Brain microvascular endothelial cell (primary cell): ENCODE results near the gene CERS6.
A peak's percentile ranks its signal among the peaks of the same experiment; 100 is the strongest.

Experiments used
- DNase-seq: peaks from one replicate; pipeline ENCODE4 v3.0.0-alpha.2; 2020
- H3K27ac ChIP-seq: fragments of 250-450 bp; sonication (Bioruptor Pico); 2 replicates; pipeline ENCODE4 v1.5.1; 2020; ENCODE audit warnings: mild to moderate bottlenecking, moderate library complexity
- H3K27me3 ChIP-seq: fragments of 250-450 bp; sonication (Bioruptor Pico); replicated peaks from 2 replicates; pipeline ENCODE4 v1.5.1; 2020; ENCODE audit warnings: mild to moderate bottlenecking
- H3K36me3 ChIP-seq: fragments of 250-450 bp; sonication (Bioruptor Pico); replicated peaks from 2 replicates; pipeline ENCODE4 v1.5.1; 2020; ENCODE audit warnings: mild to moderate bottlenecking
- H3K4me3 ChIP-seq: 2 replicates; pipeline ENCODE4 v1.5.1; 2011; ENCODE audit warnings: low read depth, mild to moderate bottlenecking, control low read depth, low read length, moderate library complexity
- CTCF ChIP-seq: IDR thresholded peaks from 2 replicates; pipeline ENCODE4 v1.5.1; 2011; ENCODE audit warnings: low read depth, mild to moderate bottlenecking, moderate library complexity, low read length, control low read depth, inconsistent platforms; ENCODE audit errors: missing control alignments
- in situ Hi-C: cut with HindIII; loops from 2 replicates; pipeline ENCODE4 v1.10.0; 2017; ENCODE audit warnings: low sequenced_read_pairs, low pct_ligation_motif_present

The CERS6 gene

GRCh38 chr2:168521053-168521741, 65.1 kb downstream of the CERS6 start:
- H3K4me3 ChIP-seq: no peak overlapping the region
- TF ChIP-seq CTCF: no peak
- H3K36me3 ChIP-seq: no peaks in the 10 kb centered on the region
- H3K27ac ChIP-seq: peak overlapping the region; percentile 6
- DNase-seq: peak; percentile 53
- in situ Hi-C loops: no loop called here
- no peaks in the 10 kb centered on the region for H3K27me3 ChIP-seq

GRCh38 chr2:168522446-168522845, 66.4 kb downstream of the CERS6 start:
- Histone ChIP-seq H3K27me3 (no peaks in the 10 kb centered on the region), H3K36me3 (no peaks in the 10 kb centered on the region), H3K4me3 (no peak overlapping the region), H3K27ac (no peak overlapping the region)
- no peak for DNase-seq
- in situ Hi-C loops: no loop called here
- no peak for TF ChIP-seq CTCF

GRCh38 chr2:168524005-168524404, 67.9 kb downstream of the CERS6 start:
- TF ChIP-seq CTCF: no peak
- in situ Hi-C loops: no loop called here
- H3K27ac ChIP-seq: no peak overlapping the region

GRCh38 chr2:168525020-168525419, 68.9 kb downstream of the CERS6 start:
- DNase-seq: no peak
- H3K36me3 ChIP-seq: no peaks in the 10 kb centered on the region
- no peaks in the 10 kb centered on the region for H3K27me3 ChIP-seq
- in situ Hi-C loops: no loop called here
- TF ChIP-seq CTCF: no peak
- no peak overlapping the region for H3K4me3 ChIP-seq
- H3K27ac ChIP-seq: no peak overlapping the region

More at GRCh38 chr2:168524005-168524404, 67.9 kb downstream of the CERS6 start:
- Histone ChIP-seq H3K4me3 (no peak overlapping the region), H3K27me3 (no peaks in the 10 kb centered on the region), H3K36me3 (no peaks in the 10 kb centered on the region)
- no peak for DNase-seq

GRCh38 chr2:168525716-168526446, 69.8 kb downstream of the CERS6 start:
- no peaks in the 10 kb centered on the region for H3K36me3 ChIP-seq
- TF ChIP-seq CTCF: no peak
- no peak overlapping the region for H3K4me3 ChIP-seq
- H3K27me3 ChIP-seq: no peaks in the 10 kb centered on the region
- DNase-seq: no peak
- in situ Hi-C loops: no loop called here
- no peak overlapping the region for H3K27ac ChIP-seq
